COLO668 (cell line): Measurements from ENCODE around the gene FGF4.
A peak's percentile ranks its signal among the peaks of the same experiment; 100 is the strongest.

ENCODE experiments used
- DNase-seq: peaks from one replicate; lab custom pipeline; 2025; ENCODE audit not compliant: unreplicated experiment; lab: John Stamatoyannopoulos, UW

The FGF4 gene

GRCh38 chr11:69807106-69807815, 32.1 kb upstream of the FGF4 start:
- DNase-seq: no peak

- no peak for DNase-seq
Observed at GRCh38 chr11:69804769-69805508, 29.8 kb upstream of the FGF4 start.

GRCh38 chr11:69803604-69804218, 28.6 kb upstream of the FGF4 start:
- no peak for DNase-seq

- no peak for DNase-seq
Observed at GRCh38 chr11:69803022-69803421, 27.9 kb upstream of the FGF4 start.

GRCh38 chr11:69802590-69802989, 27.4 kb upstream of the FGF4 start:
- DNase-seq: no peak

- peak; percentile 6 for DNase-seq
Observed at GRCh38 chr11:69801513-69802335, 26.6 kb upstream of the FGF4 start.

GRCh38 chr11:69800278-69800677, 25.1 kb upstream of the FGF4 start:
- DNase-seq: no peak

- DNase-seq: no peak
Observed at GRCh38 chr11:69799582-69799981, 24.4 kb upstream of the FGF4 start.

GRCh38 chr11:69799097-69799496, 24.0 kb upstream of the FGF4 start:
- DNase-seq: no peak

GRCh38 chr11:69797737-69798528, 22.8 kb upstream of the FGF4 start:
- DNase-seq: no peak

- DNase-seq: no peak
Observed at GRCh38 chr11:69797156-69797555, 22.0 kb upstream of the FGF4 start.

- no peak for DNase-seq
Observed at GRCh38 chr11:69796063-69796462, 20.9 kb upstream of the FGF4 start.

GRCh38 chr11:69791276-69792180, 16.4 kb upstream of the FGF4 start:
- no peak for DNase-seq

GRCh38 chr11:69788956-69789355, 13.8 kb upstream of the FGF4 start:
- no peak for DNase-seq

- DNase-seq: no peak
Observed at GRCh38 chr11:69787906-69788305, 12.8 kb upstream of the FGF4 start.

- no peak for DNase-seq
Observed at GRCh38 chr11:69787457-69787856, 12.3 kb upstream of the FGF4 start.

- no peak for DNase-seq
Observed at GRCh38 chr11:69781241-69781640, 6.1 kb upstream of the FGF4 start.

- no peak for DNase-seq
Observed at GRCh38 chr11:69778373-69778772, 3.2 kb upstream of the FGF4 start.

GRCh38 chr11:69774354-69775162, 583 bp downstream of the FGF4 start:
- DNase-seq: no peak
